Neuronal stem cell (in vitro differentiated cells): ENCODE measurements around the gene C1orf216.
"Not testable (repeated sequence)": the region's sequence is repeated elsewhere in the genome, so short reads cannot be mapped to it uniquely, and the experiment has no call there.

Source experiments
- DNase-seq: peaks from one replicate; pipeline ENCODE4 v3.0.0-alpha.2; 2013; ENCODE audit warnings: low spot score
- H2AFZ ChIP-seq: one replicate; pipeline ENCODE4 v1.6.1; 2013; ENCODE audit warnings: mild to moderate bottlenecking, low read length, inconsistent platforms
- H2AK5ac ChIP-seq: 2 replicates; pipeline ENCODE4 v1.6.1; 2013; ENCODE audit warnings: low read depth, mild to moderate bottlenecking, inconsistent platforms, low read length, moderate library complexity, mixed read lengths
- H2BK120ac ChIP-seq: 2 replicates; pipeline ENCODE4 v1.6.1; 2013; ENCODE audit warnings: low read depth, mild to moderate bottlenecking, inconsistent platforms, low read length, moderate library complexity, mixed read lengths
- H2BK12ac ChIP-seq: one replicate; pipeline ENCODE4 v1.6.1; 2013; ENCODE audit warnings: low read length, inconsistent platforms
- H2BK15ac ChIP-seq: 2 replicates; pipeline ENCODE4 v1.6.1; 2013; ENCODE audit warnings: mild to moderate bottlenecking, low read length, inconsistent platforms, mixed read lengths
- H2BK5ac ChIP-seq: one replicate; pipeline ENCODE4 v1.6.1; 2013; ENCODE audit warnings: inconsistent platforms, mild to moderate bottlenecking, low read length, moderate library complexity
- H3K14ac ChIP-seq: one replicate; pipeline ENCODE4 v1.6.1; 2013; ENCODE audit warnings: low read length, inconsistent platforms
- H3K18ac ChIP-seq: 2 replicates; pipeline ENCODE4 v1.6.1; 2013; ENCODE audit warnings: low read length, inconsistent platforms
- H3K23ac ChIP-seq: 2 replicates; pipeline ENCODE4 v1.6.1; 2013; ENCODE audit warnings: low read depth, mild to moderate bottlenecking, mixed read lengths, low read length, inconsistent platforms; ENCODE audit not compliant: poor library complexity
- H3K27ac ChIP-seq: replicated peaks from 3 replicates; pipeline ENCODE4 v1.5.1; 2013; ENCODE audit warnings: low read length, inconsistent platforms
- H3K27me3 ChIP-seq, 3 experiments: 2 replicates each; pipeline ENCODE4 v1.6.1; 2013; ENCODE audit warnings: low read length in 3 of 3, mild to moderate bottlenecking in 2 of 3, inconsistent platforms in 1 of 3, low read depth in 1 of 3, mixed read lengths in 1 of 3, moderate library complexity in 1 of 3; ENCODE audit not compliant: control insufficient read depth in 3 of 3, insufficient read depth in 3 of 3
- H3K36me3 ChIP-seq, 2 donors: replicated peaks in 1 of 2; 2 replicates each; pipeline ENCODE4 v1.6.1; 2013; ENCODE audit warnings: low read length in 2 of 2; ENCODE audit not compliant: control insufficient read depth in 2 of 2, insufficient read depth in 2 of 2
- H3K4ac ChIP-seq: 2 replicates; pipeline ENCODE4 v1.6.1; 2013; ENCODE audit warnings: inconsistent platforms, mild to moderate bottlenecking, low read length, moderate library complexity
- H3K4me1 ChIP-seq, 2 donors: 1 replicate in 1 of 2; 2 replicates in 1 of 2; pipeline ENCODE4 v1.6.1; 2013; ENCODE audit warnings: low read length in 2 of 2, low read depth in 1 of 2; ENCODE audit not compliant: control insufficient read depth in 2 of 2, insufficient read depth in 1 of 2
- H3K4me2 ChIP-seq: one replicate; pipeline ENCODE4 v1.6.1; 2013; ENCODE audit warnings: mild to moderate bottlenecking, low read length, inconsistent platforms; ENCODE audit not compliant: insufficient read depth, poor library complexity, severe bottlenecking
- H3K4me3 ChIP-seq, 2 donors: 2 replicates each; pipeline ENCODE4 v1.5.1; 2013; ENCODE audit warnings: low read length in 2 of 2, mild to moderate bottlenecking in 2 of 2, inconsistent platforms in 1 of 2, moderate library complexity in 1 of 2
- H3K79me1 ChIP-seq: one replicate; pipeline ENCODE4 v1.6.1; 2013; ENCODE audit warnings: low read depth, mild to moderate bottlenecking, inconsistent platforms, low read length, moderate library complexity
- H3K9ac ChIP-seq: one replicate; pipeline ENCODE4 v1.6.1; 2013; ENCODE audit warnings: mild to moderate bottlenecking, low read depth, low read length, inconsistent platforms; ENCODE audit not compliant: poor library complexity
- H3K9me3 ChIP-seq, 2 donors: replicated peaks in 1 of 2; 2 replicates each; pipeline versions ENCODE3 to v1.6.1; 2013; ENCODE audit warnings: low read length in 2 of 2, mild to moderate bottlenecking in 2 of 2, inconsistent platforms in 1 of 2, low read depth in 1 of 2, mixed read lengths in 1 of 2, moderate library complexity in 1 of 2; ENCODE audit not compliant: control insufficient read depth in 2 of 2, insufficient read depth in 1 of 2
- H4K8ac ChIP-seq: one replicate; pipeline ENCODE4 v1.6.1; 2013; ENCODE audit warnings: low read depth, mild to moderate bottlenecking, inconsistent platforms, low read length, moderate library complexity
- H4K91ac ChIP-seq: one replicate; pipeline ENCODE4 v1.6.1; 2013; ENCODE audit warnings: low read length, low read depth, mild to moderate bottlenecking, inconsistent platforms; ENCODE audit not compliant: poor library complexity
- WGBS, 2 donors: extraction: QIAGEN DNeasy Blood & Tissue Kit; methylation state at CpG; one replicate each; pipeline ENCODE4 v1.1.7; 2013; ENCODE audit warnings: missing lambda C conversion rate in 2 of 2, mixed read lengths in 1 of 2; ENCODE audit not compliant: insufficient read length in 2 of 2, insufficient replicate concordance in 1 of 2; ENCODE audit errors: extremely low coverage in 2 of 2; 5-methylcytosine and 5-hydroxymethylcytosine counted together

The C1orf216 gene

GRCh38 chr1:35691571-35692220, 27.0 kb downstream of the C1orf216 start:
- Histone ChIP-seq H3K14ac (no peak overlapping the region), H3K23ac (no peak overlapping the region), H2BK15ac (peak overlapping the region; percentile 43), H3K36me3 (no peaks in the 10 kb centered on the region), H3K4ac (no peak overlapping the region), H3K27me3 (peaks cover 0 to 28% (median 0%) of the 10 kb centered on the region in 3 experiments), H4K91ac (no peak overlapping the region), H3K27ac (no peak overlapping the region), H3K9me3 (no peaks in the 10 kb centered on the region), H2BK120ac (peak overlapping the region; percentile 27), H3K18ac (no peak overlapping the region), H4K8ac (no peak overlapping the region), H3K4me2 (no peak overlapping the region), H3K79me1 (no peaks in the 10 kb centered on the region), H2BK12ac (no peak overlapping the region), H2BK5ac (no peak overlapping the region), H2AK5ac (no peak overlapping the region), H3K4me1 (peaks cover 8 to 11% of the 10 kb centered on the region in 2 donors), H3K9ac (no peak overlapping the region), H3K4me3 (no peak overlapping the region), H2AFZ (no peak overlapping the region)
- no peak for DNase-seq
- WGBS, 2 donors, result no CpG with 5 or more reads among the region's 8 CpGs

GRCh38 chr1:35691080-35691479, 27.6 kb downstream of the C1orf216 start:
- Histone ChIP-seq H3K9me3 (no peaks in the 10 kb centered on the region), H4K8ac (no peak overlapping the region), H3K4me2 (peak overlapping the region; percentile 41), H3K79me1 (no peaks in the 10 kb centered on the region), H3K4me3 (no peak overlapping the region), H3K23ac (no peak overlapping the region), H2BK120ac (peak overlapping the region; percentile 27), H2BK5ac (no peak overlapping the region), H2BK15ac (peak overlapping the region; percentile 43), H3K18ac (peak overlapping the region; percentile 79), H2AFZ (no peak overlapping the region), H3K36me3 (no peaks in the 10 kb centered on the region), H2BK12ac (no peak overlapping the region), H3K4me1 (peaks cover 8 to 11% of the 10 kb centered on the region in 2 donors), H4K91ac (no peak overlapping the region), H2AK5ac (no peak overlapping the region), H3K27me3 (peaks cover 0 to 26% (median 0%) of the 10 kb centered on the region in 3 experiments), H3K27ac (no peak overlapping the region), H3K14ac (no peak overlapping the region), H3K4ac (no peak overlapping the region), H3K9ac (no peak overlapping the region)
- WGBS, 2 donors, result no CpG with 5 or more reads among the region's 9 CpGs
- no peak for DNase-seq

- H4K91ac ChIP-seq, H2AFZ ChIP-seq, H3K4ac ChIP-seq, H2AK5ac ChIP-seq, H2BK15ac ChIP-seq, H3K4me2 ChIP-seq, H3K14ac ChIP-seq, H2BK12ac ChIP-seq, H2BK5ac ChIP-seq, H3K36me3 ChIP-seq, H3K23ac ChIP-seq, DNase-seq, H3K9me3 ChIP-seq, H3K18ac ChIP-seq, H2BK120ac ChIP-seq, H4K8ac ChIP-seq, H3K9ac ChIP-seq, H3K4me3 ChIP-seq, H3K79me1 ChIP-seq, H3K27ac ChIP-seq: not testable (repeated sequence)
- peaks cover 8 to 11% of the 10 kb centered on the region in 2 donors for H3K4me1 ChIP-seq
- H3K27me3 ChIP-seq, result peaks cover 0 to 22% (median 0%) of the 10 kb centered on the region in 3 experiments
- WGBS, 2 donors, result no CpG with 5 or more reads among the region's 4 CpGs
Measured at GRCh38 chr1:35690103-35690502, 28.6 kb downstream of the C1orf216 start.

GRCh38 chr1:35688161-35688560, 30.5 kb downstream of the C1orf216 start:
- Histone ChIP-seq H2AFZ (no peak overlapping the region), H3K4me2 (no peak overlapping the region), H3K79me1 (no peaks in the 10 kb centered on the region), H2BK12ac (no peak overlapping the region), H2BK5ac (no peak overlapping the region), H4K91ac (no peak overlapping the region), H2AK5ac (no peak overlapping the region), H3K14ac (no peak overlapping the region), H3K36me3 (no peaks in the 10 kb centered on the region), H3K4me3 (no peak overlapping the region), H3K9ac (no peak overlapping the region), H3K4ac (no peak overlapping the region), H2BK15ac (no peak overlapping the region), H3K4me1 (peaks cover 8 to 11% of the 10 kb centered on the region in 2 donors), H3K9me3 (no peaks in the 10 kb centered on the region), H3K27me3 (peaks cover 0 to 41% (median 0%) of the 10 kb centered on the region in 3 experiments), H3K27ac (no peak overlapping the region), H3K23ac (no peak overlapping the region), H4K8ac (no peak overlapping the region), H2BK120ac (no peak overlapping the region), H3K18ac (no peak overlapping the region)
- no peak for DNase-seq
- no CpG with 5 or more reads among the region's 5 CpGs for WGBS, 2 donors
